ENCODE data around the gene PTH1R.

Gene PTH1R

DNA sequence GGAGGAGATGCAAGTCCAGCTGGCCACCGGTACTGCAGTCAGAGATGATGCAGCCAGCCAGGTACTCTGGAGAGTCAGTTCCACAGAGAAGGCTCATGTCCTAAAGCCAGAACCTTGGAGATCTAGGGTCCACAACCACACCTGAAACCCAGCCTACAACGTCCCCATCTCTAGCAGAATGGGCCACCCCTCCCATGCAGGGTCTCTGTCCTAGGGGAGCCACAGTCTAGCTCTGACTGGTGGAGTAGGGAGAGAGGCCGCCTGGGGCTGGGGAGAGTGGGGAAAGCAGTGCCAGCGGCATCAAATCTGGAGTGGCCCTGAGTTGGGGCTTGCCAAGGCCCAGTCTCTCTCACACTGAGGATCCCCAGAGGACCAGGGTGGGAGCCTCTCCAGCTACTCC, 43.5 kb downstream of the PTH1R start:
- TF ChIP-seq EP300 (IDR thresholded peaks at IDR 0.05; ENCODE audit: borderline replicate concordance) (no peak), CEBPB (IDR thresholded peaks at IDR 0.05) (no peak), RAD21 (IDR thresholded peaks at IDR 0.05; ENCODE audit: low read depth) (no peak), FOXM1 (IDR thresholded peaks at IDR 0.05; ENCODE audit: borderline replicate concordance, low read depth) (no peak), CREB1 (IDR thresholded peaks at IDR 0.05; ENCODE audit: low read depth) (no peak), NFIC (IDR thresholded peaks at IDR 0.05) (no peak), EGR1 (IDR thresholded peaks at IDR 0.05) (no peak), TCF12 (IDR thresholded peaks at IDR 0.05; ENCODE audit: low read depth) (no peak), ZBTB7A (IDR thresholded peaks at IDR 0.05; ENCODE audit: low read depth) (no peak), TEAD4 (IDR thresholded peaks at IDR 0.05) (no peak)
- TF ChIP-seq, protein P1, sequence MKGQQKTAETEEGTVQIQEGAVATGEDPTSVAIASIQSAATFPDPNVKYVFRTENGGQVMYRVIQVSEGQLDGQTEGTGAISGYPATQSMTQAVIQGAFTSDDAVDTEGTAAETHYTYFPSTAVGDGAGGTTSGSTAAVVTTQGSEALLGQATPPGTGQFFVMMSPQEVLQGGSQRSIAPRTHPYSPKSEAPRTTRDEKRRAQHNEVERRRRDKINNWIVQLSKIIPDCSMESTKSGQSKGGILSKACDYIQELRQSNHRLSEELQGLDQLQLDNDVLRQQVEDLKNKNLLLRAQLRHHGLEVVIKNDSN (IDR thresholded peaks at IDR 0.05), result no peak
- TF ChIP-seq, protein P2, sequence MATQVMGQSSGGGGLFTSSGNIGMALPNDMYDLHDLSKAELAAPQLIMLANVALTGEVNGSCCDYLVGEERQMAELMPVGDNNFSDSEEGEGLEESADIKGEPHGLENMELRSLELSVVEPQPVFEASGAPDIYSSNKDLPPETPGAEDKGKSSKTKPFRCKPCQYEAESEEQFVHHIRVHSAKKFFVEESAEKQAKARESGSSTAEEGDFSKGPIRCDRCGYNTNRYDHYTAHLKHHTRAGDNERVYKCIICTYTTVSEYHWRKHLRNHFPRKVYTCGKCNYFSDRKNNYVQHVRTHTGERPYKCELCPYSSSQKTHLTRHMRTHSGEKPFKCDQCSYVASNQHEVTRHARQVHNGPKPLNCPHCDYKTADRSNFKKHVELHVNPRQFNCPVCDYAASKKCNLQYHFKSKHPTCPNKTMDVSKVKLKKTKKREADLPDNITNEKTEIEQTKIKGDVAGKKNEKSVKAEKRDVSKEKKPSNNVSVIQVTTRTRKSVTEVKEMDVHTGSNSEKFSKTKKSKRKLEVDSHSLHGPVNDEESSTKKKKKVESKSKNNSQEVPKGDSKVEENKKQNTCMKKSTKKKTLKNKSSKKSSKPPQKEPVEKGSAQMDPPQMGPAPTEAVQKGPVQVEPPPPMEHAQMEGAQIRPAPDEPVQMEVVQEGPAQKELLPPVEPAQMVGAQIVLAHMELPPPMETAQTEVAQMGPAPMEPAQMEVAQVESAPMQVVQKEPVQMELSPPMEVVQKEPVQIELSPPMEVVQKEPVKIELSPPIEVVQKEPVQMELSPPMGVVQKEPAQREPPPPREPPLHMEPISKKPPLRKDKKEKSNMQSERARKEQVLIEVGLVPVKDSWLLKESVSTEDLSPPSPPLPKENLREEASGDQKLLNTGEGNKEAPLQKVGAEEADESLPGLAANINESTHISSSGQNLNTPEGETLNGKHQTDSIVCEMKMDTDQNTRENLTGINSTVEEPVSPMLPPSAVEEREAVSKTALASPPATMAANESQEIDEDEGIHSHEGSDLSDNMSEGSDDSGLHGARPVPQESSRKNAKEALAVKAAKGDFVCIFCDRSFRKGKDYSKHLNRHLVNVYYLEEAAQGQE (IDR thresholded peaks at IDR 0.05; ENCODE audit: low read depth), result no peak
- TF ChIP-seq, protein P3, sequence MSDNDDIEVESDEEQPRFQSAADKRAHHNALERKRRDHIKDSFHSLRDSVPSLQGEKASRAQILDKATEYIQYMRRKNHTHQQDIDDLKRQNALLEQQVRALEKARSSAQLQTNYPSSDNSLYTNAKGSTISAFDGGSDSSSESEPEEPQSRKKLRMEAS (IDR thresholded peaks at IDR 0.05), result no peak

DNA sequence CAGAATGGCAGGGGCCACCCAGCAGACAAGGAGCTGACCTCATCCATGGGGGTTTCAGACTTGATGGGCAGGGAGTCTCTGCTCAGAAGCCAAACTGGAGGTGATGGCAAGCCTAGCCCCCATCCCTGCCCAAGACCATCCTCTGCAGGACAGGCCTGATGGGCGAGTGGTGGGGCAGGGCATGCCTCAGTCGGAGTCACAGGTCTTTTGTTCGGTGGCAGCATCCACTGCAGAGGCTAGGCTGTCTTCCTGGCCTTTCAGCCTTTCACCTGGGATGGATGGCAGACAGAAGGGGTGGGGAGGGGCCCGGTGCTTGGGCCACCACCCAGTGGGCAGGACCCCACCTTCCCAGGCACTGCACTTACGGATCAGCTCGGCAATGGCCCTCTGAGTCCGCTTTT, 44.4 kb downstream of the PTH1R start:
- TF ChIP-seq, protein P2 (IDR thresholded peaks at IDR 0.05; ENCODE audit: low read depth), result no peak
- no peak for TF ChIP-seq CREB1 (IDR thresholded peaks at IDR 0.05; ENCODE audit: low read depth)
- TF ChIP-seq CEBPB (IDR thresholded peaks at IDR 0.05), result no peak
- no peak for TF ChIP-seq TEAD4 (IDR thresholded peaks at IDR 0.05)

DNA sequence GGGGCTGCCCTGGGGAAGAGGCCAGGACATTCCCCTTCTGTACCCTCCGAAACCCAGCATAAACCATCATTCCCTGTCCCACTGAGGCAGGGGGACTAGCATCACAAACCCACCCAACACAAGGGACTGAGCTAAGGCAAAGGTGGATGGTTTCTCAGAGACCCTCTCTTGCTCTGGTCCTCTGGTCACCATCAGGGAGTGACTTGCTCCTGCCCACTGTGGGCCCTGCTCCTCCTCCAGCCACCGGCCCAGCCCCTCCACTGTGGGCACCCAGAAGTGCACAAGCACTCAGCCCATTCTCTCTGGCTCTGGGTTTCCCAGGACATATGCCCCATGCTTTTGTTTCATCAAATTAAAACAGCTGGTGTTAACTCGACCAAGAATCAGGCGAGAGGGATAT, 44.9 kb downstream of the PTH1R start:
- TF ChIP-seq FOXM1 (IDR thresholded peaks at IDR 0.05; ENCODE audit: borderline replicate concordance, low read depth), result no peak
- TF ChIP-seq RAD21 (IDR thresholded peaks at IDR 0.05; ENCODE audit: low read depth), result no peak
- no peak for TF ChIP-seq CEBPB (IDR thresholded peaks at IDR 0.05)
- no peak for TF ChIP-seq EGR1 (IDR thresholded peaks at IDR 0.05)
- TF ChIP-seq, protein P3 (IDR thresholded peaks at IDR 0.05), result no peak
- no peak for TF ChIP-seq ZBTB7A (IDR thresholded peaks at IDR 0.05; ENCODE audit: low read depth)
- no peak for TF ChIP-seq TEAD4 (IDR thresholded peaks at IDR 0.05)
- no peak for TF ChIP-seq TAF1 (IDR thresholded peaks at IDR 0.05; ENCODE audit: low read depth)
- TF ChIP-seq TCF12 (IDR thresholded peaks at IDR 0.05; ENCODE audit: low read depth), result no peak
- no peak for TF ChIP-seq NFIC (IDR thresholded peaks at IDR 0.05)
- TF ChIP-seq YY1 (IDR thresholded peaks at IDR 0.05; ENCODE audit: low read depth), result no peak
- TF ChIP-seq EP300 (IDR thresholded peaks at IDR 0.05; ENCODE audit: borderline replicate concordance), result no peak
- no peak for TF ChIP-seq CREB1 (IDR thresholded peaks at IDR 0.05; ENCODE audit: low read depth)
- TF ChIP-seq, protein P2 (IDR thresholded peaks at IDR 0.05; ENCODE audit: low read depth), result no peak
- TF ChIP-seq, protein P1 (IDR thresholded peaks at IDR 0.05), result no peak

DNA sequence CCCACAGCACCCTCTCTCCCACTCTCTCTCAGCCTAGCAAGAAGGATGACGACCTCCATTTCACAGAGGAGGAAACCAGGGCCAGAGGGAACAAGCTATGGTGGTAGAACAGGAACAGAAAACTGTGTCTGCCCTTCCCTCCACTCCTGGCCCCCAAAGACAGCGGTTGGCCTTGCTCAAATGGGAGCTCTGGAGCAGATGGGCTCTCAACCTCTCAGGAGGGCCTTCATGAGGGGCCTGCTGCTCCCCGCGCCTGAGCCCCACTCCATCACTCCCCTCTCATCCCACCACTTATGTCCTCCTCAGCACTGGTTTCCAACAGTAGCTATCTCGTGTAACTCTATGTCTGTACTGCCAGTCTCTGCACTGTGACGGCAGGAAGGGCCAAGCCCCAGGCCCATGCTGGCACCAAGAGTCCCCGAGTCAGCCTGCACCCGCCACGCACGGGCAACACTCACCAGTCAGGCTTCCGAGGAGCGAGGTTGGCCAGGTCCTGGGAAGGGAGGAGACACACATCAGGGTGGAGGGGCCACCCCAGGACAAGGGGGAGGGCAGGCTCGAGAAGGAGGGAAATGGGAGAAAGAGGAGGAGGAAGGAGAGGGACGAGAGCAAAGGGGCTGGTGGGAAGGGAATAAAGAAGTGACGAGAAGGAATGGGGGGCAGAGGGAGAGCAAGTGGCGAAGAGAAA, 45.5 kb downstream of the PTH1R start:
- TF ChIP-seq, protein P3 (IDR thresholded peaks at IDR 0.05), result no peak
- TF ChIP-seq, protein P2 (IDR thresholded peaks at IDR 0.05; ENCODE audit: low read depth), result no peak
- TF ChIP-seq TCF12 (IDR thresholded peaks at IDR 0.05; ENCODE audit: low read depth), result no peak
- no peak for TF ChIP-seq TEAD4 (IDR thresholded peaks at IDR 0.05)
- TF ChIP-seq CREB1 (IDR thresholded peaks at IDR 0.05; ENCODE audit: low read depth), result no peak
- no peak for TF ChIP-seq YY1 (IDR thresholded peaks at IDR 0.05; ENCODE audit: low read depth)
- TF ChIP-seq ZBTB7A (IDR thresholded peaks at IDR 0.05; ENCODE audit: low read depth), result no peak
- TF ChIP-seq, protein P1 (IDR thresholded peaks at IDR 0.05), result no peak
- TF ChIP-seq TAF1 (IDR thresholded peaks at IDR 0.05; ENCODE audit: low read depth), result no peak
- no peak for TF ChIP-seq FOXM1 (IDR thresholded peaks at IDR 0.05; ENCODE audit: borderline replicate concordance, low read depth)

Data from Ishikawa (cell line).